ENCODE measurements around the gene ALDH9A1.

- TF ChIP-seq POLR2A (IDR thresholded peaks at IDR 0.05) = no peak
- TF ChIP-seq, protein P1, sequence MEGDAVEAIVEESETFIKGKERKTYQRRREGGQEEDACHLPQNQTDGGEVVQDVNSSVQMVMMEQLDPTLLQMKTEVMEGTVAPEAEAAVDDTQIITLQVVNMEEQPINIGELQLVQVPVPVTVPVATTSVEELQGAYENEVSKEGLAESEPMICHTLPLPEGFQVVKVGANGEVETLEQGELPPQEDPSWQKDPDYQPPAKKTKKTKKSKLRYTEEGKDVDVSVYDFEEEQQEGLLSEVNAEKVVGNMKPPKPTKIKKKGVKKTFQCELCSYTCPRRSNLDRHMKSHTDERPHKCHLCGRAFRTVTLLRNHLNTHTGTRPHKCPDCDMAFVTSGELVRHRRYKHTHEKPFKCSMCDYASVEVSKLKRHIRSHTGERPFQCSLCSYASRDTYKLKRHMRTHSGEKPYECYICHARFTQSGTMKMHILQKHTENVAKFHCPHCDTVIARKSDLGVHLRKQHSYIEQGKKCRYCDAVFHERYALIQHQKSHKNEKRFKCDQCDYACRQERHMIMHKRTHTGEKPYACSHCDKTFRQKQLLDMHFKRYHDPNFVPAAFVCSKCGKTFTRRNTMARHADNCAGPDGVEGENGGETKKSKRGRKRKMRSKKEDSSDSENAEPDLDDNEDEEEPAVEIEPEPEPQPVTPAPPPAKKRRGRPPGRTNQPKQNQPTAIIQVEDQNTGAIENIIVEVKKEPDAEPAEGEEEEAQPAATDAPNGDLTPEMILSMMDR (IDR thresholded peaks at IDR 0.05) = no peak
Observed at GRCh38 chr1:165633614-165634013, 64.7 kb downstream of the ALDH9A1 start.

Measured in adrenal gland (tissue), 5 donors.